Measurements from ENCODE around the gene RGMA.

- TF ChIP-seq CTCF (IDR thresholded peaks at IDR 0.05) (no peak), EZH2 (IDR thresholded peaks at IDR 0.05; ENCODE audit: borderline replicate concordance, insufficient read depth, low read depth, low read length, poor library complexity, severe bottlenecking) (no peak)
These were observed 46.8 kb downstream of the RGMA start for GRCh38 chr15:93042211-93042610.
